ENCODE measurements around the gene ARMC2.
"Not testable (repeated sequence)": the region's sequence is repeated elsewhere in the genome, so short reads cannot be mapped to it uniquely, and the experiment has no call there.

ARMC2 gene

GRCh38 chr6:108916026-108916686, 67.9 kb downstream of the ARMC2 start:
- no peak for DNase-seq (ENCODE audit: low read depth in 2 of 2)

GRCh38 chr6:108920751-108921150, 72.5 kb downstream of the ARMC2 start:
- no peak for DNase-seq (ENCODE audit: low read depth in 2 of 2)

GRCh38 chr6:108921547-108922361, 73.5 kb downstream of the ARMC2 start:
- DNase-seq (ENCODE audit: low read depth in 2 of 2), result peak in 1 of 2 donors; percentile 28

- DNase-seq (ENCODE audit: low read depth in 2 of 2), result no peak
Observed at GRCh38 chr6:108922499-108922898, 74.3 kb downstream of the ARMC2 start.

GRCh38 chr6:108927927-108928326, 79.7 kb downstream of the ARMC2 start:
- no peak for DNase-seq (ENCODE audit: low read depth in 2 of 2)

- no peak for DNase-seq (ENCODE audit: low read depth in 2 of 2)
Observed at GRCh38 chr6:108928650-108929049, 80.4 kb downstream of the ARMC2 start.

- DNase-seq (ENCODE audit: low read depth in 2 of 2), result not testable (repeated sequence)
Observed at GRCh38 chr6:108931090-108931489, 82.9 kb downstream of the ARMC2 start.

GRCh38 chr6:108937170-108937569, 88.9 kb downstream of the ARMC2 start:
- DNase-seq (ENCODE audit: low read depth in 2 of 2), result no peak

- no peak for DNase-seq (ENCODE audit: low read depth in 2 of 2)
Observed at GRCh38 chr6:108940741-108941140, 92.5 kb downstream of the ARMC2 start.

- no peak for DNase-seq (ENCODE audit: low read depth in 2 of 2)
Observed at GRCh38 chr6:108941281-108941680, 93.1 kb downstream of the ARMC2 start.

GRCh38 chr6:108941859-108942258, 93.6 kb downstream of the ARMC2 start:
- DNase-seq (ENCODE audit: low read depth in 2 of 2), result no peak

- DNase-seq (ENCODE audit: low read depth in 2 of 2), result peak in 1 of 2 donors; percentile 23
Observed at GRCh38 chr6:108942556-108943492, 94.6 kb downstream of the ARMC2 start.

GRCh38 chr6:108944071-108944470, 95.8 kb downstream of the ARMC2 start:
- DNase-seq (ENCODE audit: low read depth in 2 of 2), result no peak

- no peak for DNase-seq (ENCODE audit: low read depth in 2 of 2)
Observed at GRCh38 chr6:108944707-108945680, 96.8 kb downstream of the ARMC2 start.

- DNase-seq (ENCODE audit: low read depth in 2 of 2), result no peak
Observed at GRCh38 chr6:108945681-108946159, 97.5 kb downstream of the ARMC2 start.

- no peak for DNase-seq (ENCODE audit: low read depth in 2 of 2)
Observed at GRCh38 chr6:108946695-108947094, 98.5 kb downstream of the ARMC2 start.

GRCh38 chr6:108947114-108947854, 99.1 kb downstream of the ARMC2 start:
- no peak for DNase-seq (ENCODE audit: low read depth in 2 of 2)

GRCh38 chr6:108948181-108948661, 100.0 kb downstream of the ARMC2 start:
- DNase-seq (ENCODE audit: low read depth in 2 of 2), result no peak

GRCh38 chr6:108951351-108951953, 103.2 kb downstream of the ARMC2 start:
- no peak for DNase-seq (ENCODE audit: low read depth in 2 of 2)

Data from stimulated activated CD4-positive, alpha-beta T cell treated with anti-CD3 and anti-CD28 coated beads, Interleukin-4, amount 100 ng/mL, for 48 hours (primary cell).